ENCODE data around the gene PRDM11.

PRDM11 gene

DNA sequence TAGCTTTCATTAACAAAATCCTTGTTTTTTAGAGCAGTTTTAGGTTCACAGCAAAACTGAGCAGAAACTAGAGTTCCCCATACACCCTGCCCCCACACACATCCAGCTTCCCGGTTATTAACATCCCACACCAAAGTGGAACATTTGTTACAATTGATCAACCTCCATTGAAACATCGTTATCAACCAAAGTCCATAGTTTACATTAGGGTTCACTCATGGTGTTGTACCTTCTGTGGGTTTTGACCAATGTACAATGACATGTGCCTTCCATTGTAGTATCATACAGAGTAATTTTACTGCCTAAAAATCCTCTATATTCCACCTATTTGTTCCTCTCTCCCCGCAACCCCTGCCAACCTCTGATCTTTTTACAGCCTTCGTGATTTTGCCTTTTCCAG is 28.5 kb downstream of the PRDM11 start:
- TF ChIP-seq CTCF (IDR thresholded peaks at IDR 0.05), result no peak

- no peak for TF ChIP-seq CTCF (IDR thresholded peaks at IDR 0.05)
Measured at GRCh38 chr11:45176996-45177395, 30.6 kb downstream of the PRDM11 start.

DNA sequence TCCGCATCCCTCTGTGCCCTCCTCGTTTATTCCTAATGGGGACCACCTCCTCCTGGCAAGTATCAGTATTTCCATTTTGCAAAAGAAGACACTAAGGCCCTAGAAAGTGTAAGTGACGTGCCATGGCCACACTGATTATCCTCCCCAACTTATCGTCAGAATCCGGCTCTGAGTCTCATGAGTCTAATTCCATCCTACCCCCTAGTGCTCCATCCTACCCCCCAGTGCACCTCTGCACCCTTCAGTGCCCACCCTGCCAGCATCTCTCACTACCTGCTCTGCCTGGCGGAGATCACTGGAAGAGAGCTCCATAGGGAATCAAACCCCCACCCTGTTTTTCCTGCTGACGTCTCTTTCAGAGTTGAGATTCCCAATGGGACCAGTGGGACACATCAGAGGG is 31.8 kb downstream of the PRDM11 start:
- no peak for TF ChIP-seq CTCF (IDR thresholded peaks at IDR 0.05)

GRCh38 chr11:45178890-45179671 is 32.6 kb downstream of the PRDM11 start:
- TF ChIP-seq CTCF (IDR thresholded peaks at IDR 0.05), result no peak

GRCh38 chr11:45179686-45180178 is 33.3 kb downstream of the PRDM11 start:
- no peak for TF ChIP-seq CTCF (IDR thresholded peaks at IDR 0.05)

DNA sequence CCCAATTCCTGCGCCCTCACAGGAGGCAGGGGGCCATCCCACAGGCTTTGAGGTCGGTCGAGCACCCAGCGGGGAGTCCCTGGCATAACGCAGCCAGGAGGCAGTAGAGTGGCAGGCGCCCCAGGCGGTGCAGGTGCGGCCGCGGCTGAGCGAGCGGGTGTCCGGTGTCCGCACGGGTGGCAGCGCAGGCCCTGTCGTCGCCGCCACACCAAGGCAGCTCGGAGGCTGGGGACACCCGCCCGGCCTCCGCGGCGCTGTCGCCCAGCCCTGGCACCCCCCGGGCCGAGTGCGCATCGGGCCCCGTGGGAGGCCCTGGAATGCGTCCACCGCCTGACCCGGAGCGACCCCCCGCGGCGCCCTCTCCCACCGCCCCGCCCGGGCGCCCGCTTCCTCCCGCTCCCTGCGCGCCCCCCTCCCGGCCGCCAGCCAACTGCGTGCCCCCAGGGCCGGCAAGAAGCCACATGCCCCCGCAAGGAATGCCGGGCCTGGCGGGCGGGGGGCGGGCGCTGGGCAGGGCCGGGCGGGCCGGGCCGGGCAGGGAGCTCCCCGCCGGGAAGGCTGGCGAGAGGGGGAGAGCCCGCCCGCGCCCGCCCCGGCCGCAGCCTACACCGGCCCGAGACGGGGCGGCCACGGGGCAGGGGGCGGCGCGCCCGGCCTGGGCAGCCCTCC is 33.9 kb downstream of the PRDM11 start:
- no peak for TF ChIP-seq CTCF (IDR thresholded peaks at IDR 0.05)

GRCh38 chr11:45180848-45181192 is 34.4 kb downstream of the PRDM11 start:
- no peak for TF ChIP-seq CTCF (IDR thresholded peaks at IDR 0.05)
